ENCODE results near the gene DLG2. TPM values are rescaled to one million over a fixed set of nuclear protein-coding genes. Genes with fewer than 3 reads are reported as not detected.

Gene DLG2
- total and polyA plus RNA-seq, 2 of the 8 experiments (the other 6 are each of a cell fraction or from before 2014, with no cell fraction given) = 1.7 to 14.3 TPM

- TF ChIP-seq SP1 (IDR thresholded peaks at IDR 0.05; ENCODE audit: low read depth, low read length) (no peak), SRF (IDR thresholded peaks at IDR 0.05; ENCODE audit: low read depth, low read length) (no peak), CEBPB (IDR thresholded peaks at IDR 0.05; ENCODE audit: low read depth, low read length) (no peak), GABPA (IDR thresholded peaks at IDR 0.05; ENCODE audit: borderline replicate concordance, insufficient read depth, low read length) (no peak), BRCA1 (IDR thresholded peaks at IDR 0.05; ENCODE audit: low read depth, low read length) (no peak), SUZ12 (IDR thresholded peaks at IDR 0.05; ENCODE audit: low read length) (no peak), ZNF274 (IDR thresholded peaks at IDR 0.05; ENCODE audit: borderline replicate concordance, extremely low read depth, low read length) (no peak), TAF1 (IDR thresholded peaks at IDR 0.05; ENCODE audit: low read depth, low read length) (no peak), TAF7 (optimal IDR thresholded peaks at IDR 0.05; ENCODE audit: borderline replicate concordance, low read depth, low read length) (no peak), JUN (IDR thresholded peaks at IDR 0.05; ENCODE audit: low read depth, low read length) (no peak), POLR2AphosphoS5 (IDR thresholded peaks at IDR 0.05; ENCODE audit: low read depth, low read length) (no peak), SIX5 (IDR thresholded peaks at IDR 0.05; ENCODE audit: low read depth, low read length) (no peak), POU5F1 (IDR thresholded peaks at IDR 0.05; ENCODE audit: low read depth, low read length) (no peak)
- Histone ChIP-seq H4K8ac (ENCODE audit: extremely low read depth, insufficient read depth, low read length) (no peak overlapping the region), H2BK20ac (ENCODE audit: low read length) (no peak overlapping the region), H3K14ac (ENCODE audit: insufficient read length) (no peak overlapping the region), H3K4me1 (replicated peaks in 1 of 4; ENCODE audit: control insufficient read depth in 3 of 4, insufficient read depth in 4 of 4, low read length in 3 of 4) (peaks cover 0 to 9% (median 0%) of the 10 kb centered on the region in 4 experiments; a peak in 1 of 7 replicates), H4K20me1 (replicated peaks in 1 of 2; ENCODE audit: control insufficient read depth in 1 of 2, insufficient read depth in 2 of 2, low read length in 2 of 2) (no peaks in the 10 kb centered on the region), H2BK15ac (ENCODE audit: low read length) (no peak overlapping the region), H2BK12ac (ENCODE audit: low read depth, low read length) (peak overlapping the region; percentile 30), H4K91ac (replicated peaks; ENCODE audit: insufficient read length, low read length) (no peak overlapping the region), H3K9ac (replicated peaks in 1 of 4; ENCODE audit: extremely low read depth in 1 of 4, low read depth in 3 of 4, low read length in 3 of 4) (no peak overlapping the region), H3K36me3 (ENCODE audit: control insufficient read depth in 2 of 4, insufficient read depth in 4 of 4, low read length in 3 of 4) (no peaks in the 10 kb centered on the region), H2BK120ac (replicated peaks; ENCODE audit: low read depth, low read length) (no peak overlapping the region), H2BK5ac (ENCODE audit: low read depth, low read length) (no peak overlapping the region), H3K79me1 (ENCODE audit: low read depth, low read length) (no peaks in the 10 kb centered on the region), H3K9me3 (ENCODE audit: insufficient read depth in 2 of 2, low read depth in 1 of 2, low read length in 1 of 2) (no peaks in the 10 kb centered on the region), H2AK5ac (ENCODE audit: low read depth, low read length) (no peak overlapping the region), H3K27ac (ENCODE audit: low read depth, low read length) (no peak overlapping the region), H3K4me3 (ENCODE audit: extremely low read depth in 1 of 4, insufficient read depth in 2 of 4, low read depth in 3 of 4, low read length in 4 of 4) (no peak overlapping the region), H3K23ac (ENCODE audit: insufficient read length) (no peak overlapping the region), H3K4ac (replicated peaks; ENCODE audit: insufficient read length, low read depth, low read length) (no peak overlapping the region), H2AFZ (ENCODE audit: low read length) (no peak overlapping the region), H4K5ac (ENCODE audit: insufficient read length, low read depth, low read length) (no peak overlapping the region), H3K27me3 (replicated peaks in 1 of 4; ENCODE audit: control insufficient read depth in 3 of 4, extremely low read depth in 1 of 4, insufficient read depth in 3 of 4, low read length in 3 of 4) (no peaks in the 10 kb centered on the region), H3K79me2 (ENCODE audit: control insufficient read depth in 1 of 2, insufficient read depth in 2 of 2, low read length in 2 of 2) (no peaks in the 10 kb centered on the region), H3K56ac (replicated peaks; ENCODE audit: insufficient read length, low read depth, low read length) (no peak overlapping the region), H3K4me2 (ENCODE audit: insufficient read depth in 1 of 2, low read depth in 2 of 2, low read length in 2 of 2) (no peak overlapping the region), H3K23me2 (ENCODE audit: low read depth, low read length) (no peaks in the 10 kb centered on the region), H3K18ac (ENCODE audit: extremely low read depth, low read length) (no peak overlapping the region)
- no peak for DNase-seq (ENCODE audit: low read depth in 1 of 2, low spot score in 2 of 2)
- ChIA-PET POLR2A (ENCODE audit: partially characterized antibody) (no interaction called here), CTCF (ENCODE audit: partially characterized antibody) (interaction anchor here (0.6 to 0.7 kb wide), 2 partner anchors 22 to 31 kb away, joined by 3 read pairs; no protein-coding TSS in a partner anchor)
- 94% methylated on average over 1 of the region's 1 CpG; no CpG with 5 or more reads in 1 of the 2 experiments for WGBS, 2 experiments (ENCODE audit: extremely low coverage in 1 of 2, insufficient coverage in 1 of 2, insufficient read length in 1 of 2, insufficient replicate concordance in 2 of 2, low coverage in 1 of 2, low lambda C conversion rate in 2 of 2, missing lambda C conversion rate in 1 of 2)
- FAIRE-seq = no peak
Observed at GRCh38 chr11:83569134-83569805, 2057.9 kb downstream of the DLG2 start.
